ENCODE measurements around the gene OAF.
"Not testable (repeated sequence)": the region's sequence is repeated elsewhere in the genome, so short reads cannot be mapped to it uniquely, and the experiment has no call there.

OAF gene

DNA sequence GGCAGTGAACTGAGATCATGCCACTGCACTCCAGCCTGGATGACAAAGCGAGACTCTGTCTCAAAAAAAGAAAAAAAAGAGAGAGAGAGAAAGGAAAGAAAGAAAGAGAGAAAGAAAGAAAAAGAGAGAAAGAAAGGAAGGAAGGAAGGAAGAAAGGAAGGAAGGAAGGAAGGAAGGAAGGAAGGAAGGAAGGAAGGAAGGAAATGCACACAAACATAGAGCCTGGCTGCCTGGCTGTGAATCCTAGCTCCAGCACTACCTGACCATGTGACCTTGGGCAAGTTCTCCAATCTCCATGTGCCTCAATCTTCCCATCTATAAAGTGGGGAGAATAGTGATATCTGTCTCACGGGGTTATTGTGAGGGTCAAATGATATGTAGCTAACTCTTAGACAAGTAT lies 63.1 kb downstream of the OAF start:
- not testable (repeated sequence) for DNase-seq

DNA sequence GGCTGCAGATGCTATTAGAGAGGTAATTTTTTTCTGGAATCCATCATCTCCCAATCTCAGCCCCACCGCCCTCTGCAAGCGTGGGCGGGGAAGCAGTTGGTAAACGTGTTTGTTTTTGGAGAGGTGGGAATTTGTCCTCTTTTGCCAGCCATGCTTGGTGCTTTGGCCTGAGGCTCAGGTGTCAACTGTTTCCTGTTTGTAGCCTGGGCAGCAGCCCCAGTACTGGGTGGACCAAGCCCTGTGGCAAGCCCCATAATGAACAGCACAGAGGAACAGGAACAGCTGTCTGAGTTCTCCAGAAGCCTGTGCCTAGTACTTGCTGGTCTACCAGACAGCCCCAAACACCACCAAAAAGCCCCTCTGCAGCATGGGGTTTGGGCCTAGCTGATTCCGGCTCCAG lies 68.7 kb downstream of the OAF start:
- no peak for DNase-seq
